Measurements from ENCODE around the gene RCVRN. TPM values are rescaled to one million over a fixed set of nuclear protein-coding genes. Genes with fewer than 3 reads are reported as not detected.

The RCVRN gene
- total and polyA plus RNA-seq, 2 of the 8 experiments (the other 6 are each of a cell fraction or from before 2014, with no cell fraction given): not detected

GRCh38 chr17:9911089-9911488, 6.0 kb upstream of the RCVRN start:
- H2BK120ac ChIP-seq (replicated peaks; ENCODE audit: low read depth, low read length): no peak overlapping the region
- H3K79me2 ChIP-seq (ENCODE audit: control insufficient read depth in 1 of 2, insufficient read depth in 2 of 2, low read length in 2 of 2): no peaks in the 10 kb centered on the region
- H4K20me1 ChIP-seq (replicated peaks in 1 of 2; ENCODE audit: control insufficient read depth in 1 of 2, insufficient read depth in 2 of 2, low read length in 2 of 2): no peaks in the 10 kb centered on the region
- no peak overlapping the region for H3K4me3 ChIP-seq (ENCODE audit: extremely low read depth in 1 of 4, insufficient read depth in 2 of 4, low read depth in 3 of 4, low read length in 4 of 4)
- no peak overlapping the region for H3K14ac ChIP-seq (ENCODE audit: insufficient read length)
- no peak overlapping the region for H3K18ac ChIP-seq (ENCODE audit: extremely low read depth, low read length)
- H3K4me1 ChIP-seq (replicated peaks in 1 of 4; ENCODE audit: control insufficient read depth in 3 of 4, insufficient read depth in 4 of 4, low read length in 3 of 4): peaks cover 0 to 4% (median 2%) of the 10 kb centered on the region in 4 experiments; a peak in 3 of 7 replicates
- H2BK15ac ChIP-seq (ENCODE audit: low read length): no peak overlapping the region
- H4K8ac ChIP-seq (ENCODE audit: extremely low read depth, insufficient read depth, low read length): no peak overlapping the region
- H3K27me3 ChIP-seq (replicated peaks in 1 of 4; ENCODE audit: control insufficient read depth in 3 of 4, extremely low read depth in 1 of 4, insufficient read depth in 3 of 4, low read length in 3 of 4): no peaks in the 10 kb centered on the region; a peak in 1 of 7 replicates
- FAIRE-seq: no peak
- no peak overlapping the region for H4K5ac ChIP-seq (ENCODE audit: insufficient read length, low read depth, low read length)
- no peak overlapping the region for H2BK5ac ChIP-seq (ENCODE audit: low read depth, low read length)
- ChIA-PET POLR2A (ENCODE audit: partially characterized antibody) (no interaction called here), CTCF (ENCODE audit: partially characterized antibody) (interaction anchor here (0.7 to 1.5 kb wide), 2 partner anchors 22 to 49 kb away, joined by 3 to 5 read pairs; no protein-coding TSS in a partner anchor)
- no peak overlapping the region for H2AK5ac ChIP-seq (ENCODE audit: low read depth, low read length)
- H3K23me2 ChIP-seq (ENCODE audit: low read depth, low read length): no peaks in the 10 kb centered on the region
- H2BK20ac ChIP-seq (ENCODE audit: low read length): no peak overlapping the region
- no peaks in the 10 kb centered on the region for H3K9me3 ChIP-seq (ENCODE audit: insufficient read depth in 2 of 2, low read depth in 1 of 2, low read length in 1 of 2)
- no peak overlapping the region for H3K4me2 ChIP-seq (ENCODE audit: insufficient read depth in 1 of 2, low read depth in 2 of 2, low read length in 2 of 2)
- H3K27ac ChIP-seq (ENCODE audit: low read depth, low read length): no peak overlapping the region
- H2BK12ac ChIP-seq (ENCODE audit: low read depth, low read length): no peak overlapping the region
- no peak overlapping the region for H3K9ac ChIP-seq (replicated peaks in 1 of 4; ENCODE audit: extremely low read depth in 1 of 4, low read depth in 3 of 4, low read length in 3 of 4)
- H3K23ac ChIP-seq (ENCODE audit: insufficient read length): no peak overlapping the region
- no peak overlapping the region for H2AFZ ChIP-seq (ENCODE audit: low read length)
- no peak overlapping the region for H4K91ac ChIP-seq (replicated peaks; ENCODE audit: insufficient read length, low read length)
- WGBS, 2 experiments (ENCODE audit: extremely low coverage in 1 of 2, insufficient coverage in 1 of 2, insufficient read length in 1 of 2, insufficient replicate concordance in 2 of 2, low coverage in 1 of 2, low lambda C conversion rate in 2 of 2, missing lambda C conversion rate in 1 of 2): 89% methylated on average over 11 of the region's 12 CpGs; no CpG with 5 or more reads in 1 of the 2 experiments
- DNase-seq (ENCODE audit: low read depth in 1 of 2, low spot score in 2 of 2): no peak
- no peaks in the 10 kb centered on the region for H3K79me1 ChIP-seq (ENCODE audit: low read depth, low read length)
- H3K56ac ChIP-seq (replicated peaks; ENCODE audit: insufficient read length, low read depth, low read length): no peak overlapping the region
- H3K4ac ChIP-seq (replicated peaks; ENCODE audit: insufficient read length, low read depth, low read length): no peak overlapping the region
- H3K36me3 ChIP-seq (ENCODE audit: control insufficient read depth in 2 of 4, insufficient read depth in 4 of 4, low read length in 3 of 4): no peaks in the 10 kb centered on the region
- no peak for TF ChIP-seq EP300 (IDR thresholded peaks at IDR 0.05; ENCODE audit: borderline replicate concordance in 1 of 2, low read depth in 2 of 2, low read length in 2 of 2)
- no peak for TF ChIP-seq POU5F1 (IDR thresholded peaks at IDR 0.05; ENCODE audit: low read depth, low read length)
- no peak for TF ChIP-seq SIX5 (IDR thresholded peaks at IDR 0.05; ENCODE audit: low read depth, low read length)
- no peak for TF ChIP-seq POLR2AphosphoS5 (IDR thresholded peaks at IDR 0.05; ENCODE audit: low read depth, low read length)
- TF ChIP-seq GTF2F1 (IDR thresholded peaks at IDR 0.05; ENCODE audit: borderline replicate concordance, low read depth, low read length): no peak
- no peak for TF ChIP-seq POLR2A (IDR thresholded peaks at IDR 0.05; ENCODE audit: control extremely low read depth in 1 of 2, low read depth in 2 of 2, low read length in 2 of 2)
- TF ChIP-seq CBX8 (IDR thresholded peaks at IDR 0.05; ENCODE audit: borderline replicate concordance, low read depth, low read length): no peak
- no peak for TF ChIP-seq EGR1 (IDR thresholded peaks at IDR 0.05; ENCODE audit: borderline replicate concordance, low read depth, low read length)
- no peak for TF ChIP-seq SRF (IDR thresholded peaks at IDR 0.05; ENCODE audit: low read depth, low read length)
- TF ChIP-seq BCL11A (IDR thresholded peaks at IDR 0.05; ENCODE audit: low read depth in 2 of 2, low read length in 2 of 2): no peak
- no peak for TF ChIP-seq SP2 (IDR thresholded peaks at IDR 0.05; ENCODE audit: low read length)
- no peak for TF ChIP-seq HDAC6 (IDR thresholded peaks at IDR 0.05; ENCODE audit: low read depth, low read length)
- TF ChIP-seq EZH2 (IDR thresholded peaks at IDR 0.05; ENCODE audit: low read depth, low read length, severe bottlenecking): no peak
- TF ChIP-seq MAFK (IDR thresholded peaks at IDR 0.05; ENCODE audit: low read depth, low read length): no peak
- TF ChIP-seq CHD2 (IDR thresholded peaks at IDR 0.05; ENCODE audit: low read length): no peak
- TF ChIP-seq BACH1 (IDR thresholded peaks at IDR 0.05; ENCODE audit: low read length): no peak
- no peak for TF ChIP-seq KDM5A (IDR thresholded peaks at IDR 0.05; ENCODE audit: low read length)

Data from H1 (cell line).